Endothelial cell (in vitro differentiated cells): ENCODE results near the gene CARD8. TPM values are rescaled to one million over a fixed set of nuclear protein-coding genes. Genes with fewer than 3 reads are reported as not detected.

Source experiments
- DNase-seq: peaks from one replicate; pipeline ENCODE4 v3.0.0; 2021; ENCODE audit warnings: low spot score
- H3K27ac Mint-ChIP-seq: one replicate; pipeline ENCODE4 v1.8.0; 2021; ENCODE audit warnings: mixed read lengths, inconsistent platforms; ENCODE audit not compliant: unreplicated experiment
- H3K27me3 Mint-ChIP-seq: one replicate; pipeline ENCODE4 v1.8.0; 2021; ENCODE audit warnings: mild to moderate bottlenecking, moderate library complexity, mixed read lengths, inconsistent platforms; ENCODE audit not compliant: unreplicated experiment
- H3K36me3 Mint-ChIP-seq: one replicate; pipeline ENCODE4 v1.8.0; 2021; ENCODE audit warnings: mild to moderate bottlenecking, low read depth, mixed read lengths, inconsistent platforms; ENCODE audit not compliant: unreplicated experiment
- H3K4me1 Mint-ChIP-seq: one replicate; pipeline ENCODE4 v1.8.0; 2021; ENCODE audit warnings: mild to moderate bottlenecking, mixed read lengths, inconsistent platforms; ENCODE audit not compliant: unreplicated experiment
- H3K4me3 Mint-ChIP-seq: one replicate; pipeline ENCODE4 v1.8.0; 2021; ENCODE audit warnings: mild to moderate bottlenecking, mixed read lengths, inconsistent platforms; ENCODE audit not compliant: unreplicated experiment
- H3K9me3 Mint-ChIP-seq: one replicate; pipeline ENCODE4 v1.8.0; 2021; ENCODE audit warnings: mixed read lengths, inconsistent platforms; ENCODE audit not compliant: unreplicated experiment
- CTCF ChIP-seq: fragments of 200-600 bp; sonication (generic); IDR thresholded peaks from one replicate; pipeline ENCODE4 v1.5.0; 2021; ENCODE audit warnings: antibody characterized with exemption; ENCODE audit not compliant: unreplicated experiment
- total RNA-seq: library from RNA; stranded (reverse); fragmentation: NEBNext Ultra II Directional; extraction: Animal tissue kit (Norgen Biotek cat#: 25700); gene quantifications from one replicate; pipeline ENCODE4 v1.2.1, GENCODE V29; 2021; ENCODE audit not compliant: unreplicated experiment

Gene CARD8
- total RNA-seq, 1 donor from 2014 or later, result 210 TPM

- Mint-ChIP-seq H3K9me3 (no peaks in the 10 kb centered on the region), H3K27ac (peak overlapping the region; percentile 98), H3K4me3 (peak overlapping the region; percentile 74), H3K36me3 (peaks cover 27% of the 10 kb centered on the region), H3K4me1 (peaks cover 69% of the 10 kb centered on the region), H3K27me3 (peaks cover 4% of the 10 kb centered on the region)
- no peak for DNase-seq
- TF ChIP-seq CTCF, result no peak
Observed at GRCh38 chr19:48250290-48251025, 5.3 kb downstream of the CARD8 start.

- no peak for TF ChIP-seq CTCF
- H3K9me3 Mint-ChIP-seq, result no peaks in the 10 kb centered on the region
Observed at GRCh38 chr19:48249502-48250014, 6.2 kb downstream of the CARD8 start.

GRCh38 chr19:48248081-48248833 lies 7.5 kb downstream of the CARD8 start:
- peak overlapping the region; percentile 81 for H3K4me3 Mint-ChIP-seq
- H3K27me3 Mint-ChIP-seq, result no peaks in the 10 kb centered on the region
- no peak for TF ChIP-seq CTCF
- H3K36me3 Mint-ChIP-seq, result peaks cover 26% of the 10 kb centered on the region
- peaks cover 71% of the 10 kb centered on the region for H3K4me1 Mint-ChIP-seq
- peak overlapping the region; percentile 89 for H3K27ac Mint-ChIP-seq
- no peak for DNase-seq
- H3K9me3 Mint-ChIP-seq, result no peaks in the 10 kb centered on the region

More at GRCh38 chr19:48249502-48250014, 6.2 kb downstream of the CARD8 start:
- H3K27me3 Mint-ChIP-seq, result peaks cover 4% of the 10 kb centered on the region
- peaks cover 27% of the 10 kb centered on the region for H3K36me3 Mint-ChIP-seq
- peaks cover 72% of the 10 kb centered on the region for H3K4me1 Mint-ChIP-seq
- H3K4me3 Mint-ChIP-seq, result peak overlapping the region; percentile 85
- DNase-seq, result peak; percentile 51
- peak overlapping the region; percentile 98 for H3K27ac Mint-ChIP-seq

GRCh38 chr19:48247212-48247611 lies 8.5 kb downstream of the CARD8 start:
- peaks cover 70% of the 10 kb centered on the region for H3K4me1 Mint-ChIP-seq
- H3K27me3 Mint-ChIP-seq, result no peaks in the 10 kb centered on the region
- H3K9me3 Mint-ChIP-seq, result no peaks in the 10 kb centered on the region
- H3K4me3 Mint-ChIP-seq, result peak overlapping the region; percentile 47
- no peak for TF ChIP-seq CTCF
- peaks cover 25% of the 10 kb centered on the region for H3K36me3 Mint-ChIP-seq
- H3K27ac Mint-ChIP-seq, result peak overlapping the region; percentile 52
- DNase-seq, result no peak
